ENCODE results near the gene RFC4. TPM values are rescaled to one million over a fixed set of nuclear protein-coding genes. Genes with fewer than 3 reads are reported as not detected.

Gene RFC4
- total RNA-seq, 2 experiments from 2014 or later: 114 to 118 TPM

GRCh38 chr3:186845756-186846155 is 39.5 kb upstream of the RFC4 start:
- Histone ChIP-seq H3K4me3 (ENCODE audit: low read depth, low read length, poor library complexity, severe bottlenecking) (no peak overlapping the region), H3K27ac (ENCODE audit: low read depth, low read length, poor library complexity, severe bottlenecking) (no peak overlapping the region), H4K20me1 (ENCODE audit: insufficient read depth, low read length) (no peaks in the 10 kb centered on the region), H3K4me1 (ENCODE audit: insufficient read depth, low read length, poor library complexity, severe bottlenecking) (peaks cover 9% of the 10 kb centered on the region), H3K4me2 (ENCODE audit: low read length) (no peak overlapping the region), H2AFZ (ENCODE audit: low read length) (no peak overlapping the region), H3K36me3 (ENCODE audit: insufficient read depth, low read length) (no peaks in the 10 kb centered on the region), H3K9me3 (ENCODE audit: low read length) (no peaks in the 10 kb centered on the region), H3K79me2 (ENCODE audit: insufficient read depth, low read depth, low read length) (no peaks in the 10 kb centered on the region), H3K9me2 (ENCODE audit: insufficient read depth, low read length) (no peaks in the 10 kb centered on the region)
- ChIA-PET POLR2A (no interaction called here), CTCF (ENCODE audit: unreplicated experiment) (no interaction called here)
- intact Hi-C loops (cut with micrococcal nuclease; ENCODE audit: unreplicated experiment): loop anchor here (5.0 kb wide), 2 partner anchors 152 to 307 kb away; no protein-coding TSS in a partner anchor
- DNase-seq (ENCODE audit: low spot score): no peak
- TF ChIP-seq CTCF (conservative IDR thresholded peaks at IDR 0.05; ENCODE audit: low read length) (no peak), EZH2phosphoT487 (IDR thresholded peaks at IDR 0.05; ENCODE audit: borderline replicate concordance, low read depth, low read length) (no peak)
- BruUV-seq (replicated peaks): no TSS peak

GRCh38 chr3:186844908-186845307 is 38.6 kb upstream of the RFC4 start:
- peaks cover 9% of the 10 kb centered on the region for H3K4me1 ChIP-seq (ENCODE audit: insufficient read depth, low read length, poor library complexity, severe bottlenecking)
- no peak overlapping the region for H2AFZ ChIP-seq (ENCODE audit: low read length)
- TF ChIP-seq EZH2phosphoT487 (IDR thresholded peaks at IDR 0.05; ENCODE audit: borderline replicate concordance, low read depth, low read length) (no peak), CTCF (conservative IDR thresholded peaks at IDR 0.05; ENCODE audit: low read length) (no peak)
- H4K20me1 ChIP-seq (ENCODE audit: insufficient read depth, low read length): no peaks in the 10 kb centered on the region
- H3K9me2 ChIP-seq (ENCODE audit: insufficient read depth, low read length): no peaks in the 10 kb centered on the region
- H3K4me2 ChIP-seq (ENCODE audit: low read length): no peak overlapping the region
- POLR2A ChIA-PET: interaction anchor here (0.7 to 1.1 kb wide), 2 partner anchors 12 to 468 kb away, joined by 3 read pairs; no protein-coding TSS in a partner anchor
- no peaks in the 10 kb centered on the region for H3K79me2 ChIP-seq (ENCODE audit: insufficient read depth, low read depth, low read length)
- DNase-seq (ENCODE audit: low spot score): no peak
- no peaks in the 10 kb centered on the region for H3K9me3 ChIP-seq (ENCODE audit: low read length)
- H3K27ac ChIP-seq (ENCODE audit: low read depth, low read length, poor library complexity, severe bottlenecking): no peak overlapping the region
- no peaks in the 10 kb centered on the region for H3K36me3 ChIP-seq (ENCODE audit: insufficient read depth, low read length)
- H3K4me3 ChIP-seq (ENCODE audit: low read depth, low read length, poor library complexity, severe bottlenecking): no peak overlapping the region
- intact Hi-C loops (cut with micrococcal nuclease; ENCODE audit: unreplicated experiment): loop anchor here (5.0 kb wide), 2 partner anchors 152 to 307 kb away; no protein-coding TSS in a partner anchor
- CTCF ChIA-PET (ENCODE audit: unreplicated experiment): no interaction called here
- no TSS peak for BruUV-seq (replicated peaks)

- H3K79me2 ChIP-seq (ENCODE audit: insufficient read depth, low read depth, low read length): no peaks in the 10 kb centered on the region
- H3K4me2 ChIP-seq (ENCODE audit: low read length): no peak overlapping the region
- no peaks in the 10 kb centered on the region for H4K20me1 ChIP-seq (ENCODE audit: insufficient read depth, low read length)
- H3K4me1 ChIP-seq (ENCODE audit: insufficient read depth, low read length, poor library complexity, severe bottlenecking): no peaks in the 10 kb centered on the region
- H3K9me2 ChIP-seq (ENCODE audit: insufficient read depth, low read length): no peaks in the 10 kb centered on the region
- CTCF ChIA-PET (ENCODE audit: unreplicated experiment): no interaction called here
- H3K27ac ChIP-seq (ENCODE audit: low read depth, low read length, poor library complexity, severe bottlenecking): no peak overlapping the region
- H3K9me3 ChIP-seq (ENCODE audit: low read length): no peaks in the 10 kb centered on the region
- DNase-seq (ENCODE audit: low spot score): no peak
- no peak overlapping the region for H2AFZ ChIP-seq (ENCODE audit: low read length)
- no peak overlapping the region for H3K4me3 ChIP-seq (ENCODE audit: low read depth, low read length, poor library complexity, severe bottlenecking)
- H3K36me3 ChIP-seq (ENCODE audit: insufficient read depth, low read length): no peaks in the 10 kb centered on the region
- BruUV-seq (replicated peaks): no TSS peak
- TF ChIP-seq CTCF (conservative IDR thresholded peaks at IDR 0.05; ENCODE audit: low read length) (no peak), EZH2phosphoT487 (IDR thresholded peaks at IDR 0.05; ENCODE audit: borderline replicate concordance, low read depth, low read length) (no peak)
- POLR2A ChIA-PET: interaction anchor here (0.6 kb wide), 1 partner anchor 60 kb away, joined by 3 read pairs; no protein-coding TSS in a partner anchor
- intact Hi-C loops (cut with micrococcal nuclease; ENCODE audit: unreplicated experiment): no loop called here
These were observed 36.8 kb upstream of the RFC4 start for GRCh38 chr3:186843039-186843432.

All from OCI-LY7 (cell line).